CD4-positive, alpha-beta T cell treated with Interleukin-17A for 1 hour (primary cell): ENCODE measurements around the gene POMGNT2.
A peak's percentile ranks its signal among the peaks of the same experiment; 100 is the strongest.

Experiments used
- DNase-seq: peaks from one replicate; pipeline ENCODE4 v3.0.0-alpha.2; 2020

The POMGNT2 gene

DNA sequence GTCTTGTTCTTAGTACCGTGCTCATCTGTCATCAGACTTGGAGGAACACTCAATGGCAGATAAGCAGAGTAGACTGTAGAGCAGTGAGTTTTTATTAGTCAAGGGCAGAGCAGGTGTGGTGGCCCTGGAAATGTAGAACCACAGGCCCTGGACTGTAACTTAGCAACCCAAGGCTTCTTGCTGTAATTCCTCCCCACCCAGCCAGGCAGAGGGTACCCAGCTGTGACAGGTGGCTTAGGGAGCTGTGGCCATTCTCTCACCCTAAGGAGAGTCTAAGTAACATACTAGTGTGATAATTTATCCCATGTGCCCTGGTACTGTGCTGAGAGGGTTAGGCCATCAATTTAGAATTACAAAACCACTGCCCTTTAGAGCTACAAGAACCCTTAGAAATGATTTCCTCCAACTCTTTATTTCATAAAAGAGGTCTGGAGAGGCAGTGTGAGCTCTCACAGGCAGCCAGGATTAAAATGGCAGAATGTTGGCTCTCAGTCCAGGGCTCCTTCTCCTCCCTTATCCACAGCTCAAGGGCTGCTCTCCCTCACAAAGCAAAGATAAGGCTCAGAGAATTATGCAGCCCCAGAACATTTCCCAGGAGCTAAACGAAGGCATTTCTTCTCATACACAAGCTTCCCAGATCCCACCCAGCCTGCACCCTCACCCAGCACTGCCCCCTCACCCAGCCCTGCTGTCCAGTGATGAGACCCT, 3.0 kb downstream of the POMGNT2 start:
- no peak for DNase-seq

DNA sequence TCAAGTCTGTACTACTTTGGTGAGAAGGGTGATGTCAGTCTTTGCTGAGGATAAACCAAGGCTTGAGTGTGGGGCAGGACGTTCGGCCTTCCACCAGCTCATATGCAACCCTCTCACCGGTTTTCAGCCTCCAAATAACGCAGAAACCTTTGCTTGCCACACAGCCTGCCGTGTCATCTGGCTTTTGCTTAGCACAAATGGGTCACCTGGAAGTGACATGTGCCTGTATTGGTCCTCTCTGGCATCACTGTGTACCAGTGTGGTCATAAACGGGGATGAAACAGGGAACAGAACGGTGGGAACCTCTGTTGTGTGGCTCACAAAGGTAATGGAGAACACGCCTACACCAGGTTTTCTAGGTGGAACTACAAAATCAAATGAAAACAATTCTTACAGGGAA, 7.1 kb downstream of the POMGNT2 start:
- no peak for DNase-seq

DNA sequence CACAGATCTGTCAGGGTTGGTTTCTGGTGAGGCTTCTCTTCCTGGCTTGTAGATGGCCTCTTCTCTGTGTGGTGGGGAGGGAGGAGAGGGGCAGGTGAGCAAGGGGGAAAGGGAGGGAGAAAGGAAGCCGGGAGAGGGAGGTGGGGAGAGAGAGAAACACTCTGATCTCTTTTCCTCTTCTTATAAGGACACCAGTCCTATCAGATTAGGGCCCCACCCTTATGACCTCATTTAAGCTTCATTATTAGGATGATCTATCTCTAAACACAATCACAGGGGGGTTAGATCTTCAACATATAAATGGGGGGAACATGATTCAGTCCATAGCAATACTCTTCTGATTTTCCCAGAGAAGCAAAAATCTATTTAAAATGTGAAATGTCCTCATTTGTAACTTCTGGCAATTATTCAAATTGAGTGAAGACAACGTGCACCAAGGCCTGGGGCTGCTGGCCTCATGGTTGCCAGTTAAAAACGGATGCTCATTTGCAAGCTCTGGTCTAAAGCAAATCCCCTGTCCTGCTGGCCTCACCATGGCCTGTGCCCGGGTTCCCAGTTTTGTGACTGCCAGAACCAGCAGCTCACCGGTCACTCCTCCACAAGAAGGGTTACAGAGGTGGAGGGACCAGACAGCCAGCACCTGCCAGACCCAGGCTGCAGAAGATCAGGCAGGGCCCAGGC, 8.3 kb downstream of the POMGNT2 start:
- DNase-seq = no peak

DNA sequence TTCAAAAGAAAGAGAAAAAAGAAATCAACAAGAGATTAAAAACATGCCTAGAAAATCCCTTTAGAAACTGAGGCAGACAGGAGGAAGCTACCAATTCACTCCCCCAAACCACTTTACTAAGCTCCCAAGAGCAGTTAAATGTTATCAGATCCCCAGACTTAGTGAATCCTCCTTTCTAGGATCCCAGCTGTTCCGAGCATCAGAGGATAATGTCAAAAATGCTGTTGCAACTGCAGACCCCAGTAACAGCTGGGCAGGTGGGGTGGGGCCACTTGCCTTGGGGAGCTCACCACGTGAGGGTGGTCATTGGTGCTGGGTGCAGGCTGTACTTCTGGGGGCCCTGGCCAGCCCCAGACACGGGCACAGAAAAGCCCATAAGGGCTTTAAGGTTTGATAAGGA, 9.1 kb downstream of the POMGNT2 start:
- DNase-seq = no peak

GRCh38 chr3:43095370-43095769, 10.5 kb downstream of the POMGNT2 start:
- DNase-seq = no peak

DNA sequence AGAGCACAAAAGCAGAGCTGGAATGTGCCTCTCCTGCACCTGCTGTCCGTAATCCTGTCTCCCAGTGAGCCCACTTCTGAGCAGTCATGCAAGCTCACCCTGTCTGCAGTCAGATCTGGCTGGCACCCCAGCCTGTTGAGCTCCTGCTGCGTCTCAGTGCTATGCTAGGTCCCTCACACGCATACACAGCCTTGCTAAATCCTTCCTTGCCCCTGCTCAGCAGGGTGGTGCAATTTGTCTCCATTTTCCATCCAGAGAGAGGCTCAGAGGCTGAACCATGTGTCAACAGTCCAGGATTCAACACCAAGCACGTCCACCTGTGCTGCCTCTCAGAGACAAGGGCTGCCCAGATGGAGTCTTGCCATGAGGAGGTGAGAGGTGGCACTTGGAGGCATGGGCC, 11.0 kb downstream of the POMGNT2 start:
- no peak for DNase-seq

DNA sequence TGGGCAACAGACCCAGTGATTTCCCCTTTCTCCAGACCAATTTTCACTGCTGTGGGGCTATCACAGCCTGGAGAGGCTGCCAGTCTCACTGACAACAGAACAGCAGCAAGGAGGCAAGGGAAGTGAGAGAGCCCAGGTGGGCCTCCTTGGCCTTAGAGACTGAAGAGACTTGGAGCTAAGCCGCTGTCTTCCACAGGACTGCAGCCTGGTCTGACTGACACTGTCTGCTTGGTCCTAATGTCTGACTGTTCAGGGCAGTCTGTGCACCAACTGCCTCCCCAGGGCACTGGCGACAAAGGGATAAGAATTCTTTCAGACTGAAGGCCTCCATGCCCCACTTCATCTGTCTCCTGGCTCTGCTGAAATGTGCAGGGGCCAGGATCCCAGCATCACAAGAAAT, 11.5 kb downstream of the POMGNT2 start:
- no peak for DNase-seq

DNA sequence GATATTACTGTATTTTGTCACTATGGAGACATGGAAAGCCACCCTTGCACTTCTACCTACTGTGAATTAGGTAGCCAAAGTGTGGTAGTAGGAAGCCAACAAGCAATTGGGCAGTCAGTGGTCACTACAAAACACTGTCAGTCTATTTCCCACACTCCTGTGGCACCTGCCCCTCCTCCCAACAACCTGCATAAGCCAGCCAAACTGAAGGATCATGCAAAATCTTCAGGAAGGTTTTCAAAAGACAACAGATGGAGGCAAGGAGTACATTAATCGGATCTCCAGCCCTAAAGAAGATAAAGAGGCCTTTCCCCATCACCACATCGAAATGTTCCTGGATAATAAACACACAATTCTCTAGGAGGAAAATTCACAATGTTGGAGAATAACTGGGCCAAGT, 11.9 kb downstream of the POMGNT2 start:
- no peak for DNase-seq

DNA sequence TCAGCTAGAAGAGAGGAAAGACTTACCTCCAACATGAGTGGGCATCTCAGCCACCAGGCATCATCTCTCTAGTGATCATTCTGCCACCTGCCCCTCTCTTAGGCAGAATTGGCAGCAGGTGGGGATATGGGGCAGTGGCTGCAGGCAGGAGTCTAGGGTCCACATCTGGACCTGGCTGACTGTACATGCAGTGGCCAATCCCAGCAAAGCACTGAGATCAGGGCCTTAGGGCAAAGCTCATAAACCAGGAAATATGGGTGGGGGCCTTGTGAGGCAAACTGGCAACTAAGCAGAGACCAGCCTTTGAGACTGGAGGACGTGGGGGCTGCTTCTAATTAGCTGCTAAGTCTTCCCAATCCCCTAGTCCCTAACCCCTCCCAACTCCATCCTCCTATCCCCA, 12.9 kb downstream of the POMGNT2 start:
- DNase-seq = no peak

DNA sequence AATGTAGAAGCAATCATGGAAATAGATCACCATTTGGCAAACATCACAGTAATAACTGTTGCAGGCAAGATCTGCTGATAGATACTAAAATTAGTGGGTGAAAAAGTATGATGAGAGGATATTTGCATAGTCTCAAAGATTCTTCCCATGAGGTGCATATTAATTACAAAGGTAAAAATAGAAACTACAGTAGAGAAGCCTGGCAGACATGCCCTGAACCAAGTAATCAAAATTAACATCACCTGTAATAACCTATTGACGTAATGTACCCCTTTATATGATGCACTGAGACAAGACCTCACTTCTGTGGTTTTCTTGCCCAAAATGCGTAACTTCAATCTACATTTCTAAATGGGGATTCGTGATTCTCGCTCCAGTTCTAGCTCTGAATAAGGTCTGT, 14.4 kb downstream of the POMGNT2 start:
- no peak for DNase-seq

GRCh38 chr3:43090238-43090637, 15.6 kb downstream of the POMGNT2 start:
- DNase-seq = no peak

GRCh38 chr3:43089081-43089480, 16.8 kb downstream of the POMGNT2 start:
- no peak for DNase-seq

DNA sequence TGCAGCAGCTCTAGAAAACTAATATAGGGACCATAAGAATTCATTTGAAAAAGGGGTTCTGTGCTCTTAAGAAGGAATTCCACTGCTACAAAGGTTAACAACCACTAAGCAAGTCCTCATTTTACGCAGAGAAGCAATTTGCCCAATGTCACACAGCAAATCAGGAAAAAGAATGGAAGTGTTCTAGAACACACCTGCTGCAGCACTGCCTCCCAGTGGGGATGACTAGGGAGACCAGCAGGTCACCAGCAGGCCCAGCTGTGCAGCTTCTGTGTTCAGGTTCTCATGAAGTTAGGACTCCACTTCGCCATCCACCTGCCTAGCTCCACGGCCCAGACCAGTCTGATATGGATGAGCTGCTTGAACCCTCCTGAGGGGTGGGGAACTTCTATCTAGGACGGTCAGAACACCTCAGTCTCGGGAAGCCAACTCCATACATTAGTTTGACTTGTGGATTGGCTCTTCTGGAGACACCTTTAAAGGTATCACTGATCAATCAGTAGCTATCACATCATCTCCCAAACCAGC, 18.6 kb downstream of the POMGNT2 start:
- peak; percentile 13 for DNase-seq

DNA sequence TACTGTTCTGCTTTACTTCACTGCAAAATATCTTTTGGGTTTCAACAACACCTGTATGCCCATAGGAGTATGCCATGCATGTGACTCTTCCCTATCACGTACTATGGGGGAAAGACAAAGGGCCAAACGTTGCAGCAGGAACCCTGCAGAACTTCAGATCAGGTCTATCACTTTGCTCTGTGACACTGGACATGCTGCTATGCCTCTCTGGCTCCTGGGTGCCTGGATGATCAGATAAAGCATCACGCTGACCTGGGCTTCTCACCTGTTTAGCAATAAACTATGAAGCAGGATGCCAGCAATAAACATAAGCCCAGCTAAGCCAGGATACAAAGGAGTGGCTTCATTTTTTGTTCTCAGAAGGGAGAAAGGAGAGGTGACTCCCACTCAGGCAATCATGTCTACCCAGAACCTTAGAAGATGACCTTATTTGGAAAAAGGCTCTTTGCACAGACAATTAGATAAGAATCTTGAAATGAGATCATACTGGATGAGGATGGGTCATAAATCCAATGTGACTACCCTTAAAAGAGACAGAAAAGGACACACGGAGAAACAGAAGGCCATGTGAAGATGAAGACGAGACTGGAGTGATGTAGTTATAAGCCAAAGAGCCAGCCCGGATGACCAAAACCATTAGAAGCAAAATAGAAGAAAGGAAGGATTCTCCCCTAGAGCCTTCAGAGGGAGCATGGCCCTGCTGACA, 19.3 kb downstream of the POMGNT2 start:
- DNase-seq = no peak

GRCh38 chr3:43082457-43082856, 23.4 kb downstream of the POMGNT2 start:
- DNase-seq = no peak

- DNase-seq = no peak
These were observed 24.1 kb downstream of the POMGNT2 start for GRCh38 chr3:43081796-43082195.

DNA sequence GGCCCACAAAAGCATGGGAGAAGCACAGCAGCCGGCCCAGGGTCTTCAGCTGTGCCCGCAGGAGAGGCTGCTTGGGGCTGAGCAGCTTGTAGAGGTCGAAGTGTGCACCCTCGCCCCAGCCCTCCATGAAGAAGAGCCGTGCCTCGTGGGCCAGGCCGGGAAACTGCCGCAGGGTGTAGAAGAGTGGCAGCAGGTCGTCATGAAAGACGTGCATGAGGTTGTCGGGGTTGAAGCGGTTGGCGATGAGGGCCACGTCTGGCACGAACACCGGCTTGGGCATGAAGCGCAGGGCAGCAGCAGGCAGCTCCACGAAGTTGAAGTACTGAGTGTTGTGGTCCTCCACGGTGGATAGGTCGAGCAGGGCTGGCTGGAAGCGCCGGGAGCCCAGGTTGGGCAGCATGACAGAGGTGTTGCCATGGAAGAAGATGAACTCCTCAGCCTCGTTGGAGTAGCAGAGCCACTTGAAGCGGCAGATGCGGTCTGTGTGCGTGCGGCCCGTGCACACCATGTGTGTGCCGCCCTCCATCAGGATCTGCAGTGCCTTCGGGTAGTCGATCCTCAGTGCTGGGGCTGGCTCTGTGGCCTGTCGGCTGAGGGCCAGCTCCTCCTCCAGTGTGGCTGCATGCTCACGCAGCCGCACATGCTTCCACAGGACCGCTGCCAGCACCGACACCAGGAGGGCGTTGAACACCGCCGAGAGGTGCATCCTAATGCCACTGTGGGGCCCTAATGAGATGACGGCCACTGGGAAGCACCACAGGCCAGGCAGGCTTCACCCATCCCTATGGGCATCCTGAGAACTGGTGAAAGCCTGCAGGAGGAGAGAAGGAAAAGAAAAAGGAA, 24.9 kb downstream of the POMGNT2 start:
- no peak for DNase-seq

- no peak for DNase-seq
These were observed 26.1 kb downstream of the POMGNT2 start for GRCh38 chr3:43079536-43080332.

DNA sequence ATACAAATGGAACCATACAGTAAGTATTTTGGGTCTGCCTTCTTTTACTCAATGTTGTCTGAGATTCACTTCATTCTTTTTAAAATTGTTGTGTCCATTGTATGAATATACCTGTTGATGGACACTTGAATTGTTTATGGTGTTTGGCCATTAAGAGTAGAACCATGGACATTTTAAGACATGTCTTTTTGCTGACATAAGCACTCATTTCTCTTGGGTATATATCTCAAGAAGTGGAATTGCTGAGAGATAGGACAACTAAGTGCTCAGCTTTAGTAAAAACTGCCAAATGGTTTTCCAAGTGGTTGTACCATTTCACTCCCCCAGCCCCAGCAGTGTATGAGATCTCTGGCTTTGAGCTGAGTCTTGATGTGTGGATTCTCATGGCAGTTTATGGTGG, 28.2 kb downstream of the POMGNT2 start:
- DNase-seq = no peak

DNA sequence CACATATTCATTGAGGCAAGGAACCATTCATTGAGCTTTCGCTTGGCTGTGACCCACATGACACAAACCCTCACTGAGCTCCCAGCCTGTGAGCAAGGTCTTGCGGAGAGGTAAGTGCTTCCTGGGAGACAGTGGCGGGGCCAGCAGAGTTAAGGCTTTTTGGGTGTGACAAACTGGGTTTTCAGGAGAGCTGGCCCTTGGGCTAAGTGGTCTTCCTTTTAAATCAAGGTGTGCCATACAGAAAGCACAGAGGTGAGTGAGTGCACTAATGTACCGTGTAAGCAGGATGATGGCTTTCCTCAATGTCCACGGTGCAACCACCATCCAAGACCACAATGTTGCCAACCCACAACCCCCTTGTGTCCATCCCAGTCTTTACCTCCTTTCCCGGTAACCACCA, 28.6 kb downstream of the POMGNT2 start:
- DNase-seq = no peak

- DNase-seq = no peak
These were observed 29.0 kb downstream of the POMGNT2 start for GRCh38 chr3:43076857-43077256.
